Activated CD8-positive, alpha-beta memory T cell treated with anti-CD3 and anti-CD28 coated beads for 36 hours (primary cell): ENCODE data around the gene ADPRS. TPM values are rescaled to one million over a fixed set of nuclear protein-coding genes. Genes with fewer than 3 reads are reported as not detected.

ENCODE experiments used
- CTCF ChIA-PET: fragments of 350-600 bp; sonication (Branson Sonifier 250); formaldehyde crosslinking; loops from one replicate; lab custom pipeline; 2021; ENCODE audit warnings: antibody characterized with exemption; lab: Charles Lee
- POLR2A ChIA-PET: fragments of 350-600 bp; sonication (Branson Sonifier 250); formaldehyde crosslinking; loops from one replicate; lab custom pipeline; 2021; ENCODE audit warnings: antibody characterized with exemption; lab: Charles Lee
- total RNA-seq, 2 experiments: library from RNA; stranded (reverse); gene quantifications; one replicate each; pipeline ENCODE4 v1.2.3, GENCODE V29; 2021

Gene ADPRS
- total RNA-seq, 2 experiments from 2014 or later, result 46.0 to 46.6 TPM

- POLR2A ChIA-PET, result no interaction called here
- CTCF ChIA-PET, result interaction anchor here (0.6 kb wide), 1 partner anchor 403 kb away, joined by 4 read pairs; no protein-coding TSS in a partner anchor
Measured at GRCh38 chr1:36122062-36123030, 33.7 kb downstream of the ADPRS start.

GRCh38 chr1:36123356-36123755 lies 34.7 kb downstream of the ADPRS start:
- POLR2A ChIA-PET, result no interaction called here
- CTCF ChIA-PET, result no interaction called here

GRCh38 chr1:36124404-36125128 lies 35.9 kb downstream of the ADPRS start:
- ChIA-PET POLR2A (no interaction called here), CTCF (no interaction called here)

- ChIA-PET CTCF (no interaction called here), POLR2A (no interaction called here)
Measured at GRCh38 chr1:36125129-36125991, 36.7 kb downstream of the ADPRS start, which contains the start of gene COL8A2. COL8A2 (minus strand) TSS chr1:36125222; CDS start chr1:36100242, 24,980 bp downstream.

- POLR2A ChIA-PET, result no interaction called here
- CTCF ChIA-PET, result no interaction called here
Measured at GRCh38 chr1:36126005-36126716, 37.5 kb downstream of the ADPRS start.

GRCh38 chr1:36126797-36127500 lies 38.3 kb downstream of the ADPRS start:
- ChIA-PET CTCF (no interaction called here), POLR2A (interaction anchor here (0.6 kb wide), 1 partner anchor 9 kb away, joined by 7 read pairs; no protein-coding TSS in a partner anchor)

GRCh38 chr1:36128126-36128904 lies 39.6 kb downstream of the ADPRS start:
- CTCF ChIA-PET, result interaction anchor here (0.7 to 0.8 kb wide), 3 partner anchors 18 to 60 kb away, joined by 3 read pairs; no protein-coding TSS in a partner anchor
- POLR2A ChIA-PET, result no interaction called here

GRCh38 chr1:36128905-36129206 lies 40.2 kb downstream of the ADPRS start:
- CTCF ChIA-PET, result interaction anchor here (0.7 to 0.8 kb wide), 3 partner anchors 17 to 59 kb away, joined by 3 read pairs; no protein-coding TSS in a partner anchor
- POLR2A ChIA-PET, result no interaction called here

- ChIA-PET CTCF (interaction anchor here (3.9 kb wide), 1 partner anchor 31 kb away, joined by 42 read pairs; no protein-coding TSS in a partner anchor), POLR2A (no interaction called here)
Measured at GRCh38 chr1:36132029-36132428, 43.3 kb downstream of the ADPRS start.

- ChIA-PET POLR2A (no interaction called here), CTCF (interaction anchor here (0.9 to 3.9 kb wide), 6 partner anchors 14 to 40 kb away, joined by 3 to 42 read pairs (median 12); partner anchors contain the start of gene TRAPPC3)
Measured at GRCh38 chr1:36133484-36133883, 44.8 kb downstream of the ADPRS start.

- ChIA-PET POLR2A (no interaction called here), CTCF (interaction anchor here (0.6 to 3.9 kb wide), 14 partner anchors 13 to 170 kb away, joined by 3 to 42 read pairs (median 4); partner anchors contain the start of gene TRAPPC3)
Measured at GRCh38 chr1:36134031-36134430, 45.3 kb downstream of the ADPRS start.

- ChIA-PET POLR2A (no interaction called here), CTCF (interaction anchor here (0.6 to 3.9 kb wide), 20 partner anchors 12 to 169 kb away, joined by 3 to 42 read pairs (median 4); partner anchors contain the start of genes TEKT2 and TRAPPC3)
Measured at GRCh38 chr1:36134505-36135329, 46.0 kb downstream of the ADPRS start.

GRCh38 chr1:36135330-36135667 lies 46.6 kb downstream of the ADPRS start:
- ChIA-PET POLR2A (no interaction called here), CTCF (interaction anchor here (0.6 to 3.9 kb wide), 17 partner anchors 12 to 174 kb away, joined by 3 to 42 read pairs (median 5); partner anchors contain the start of genes TEKT2 and TRAPPC3)

- ChIA-PET CTCF (interaction anchor here (0.5 to 3.9 kb wide), 9 partner anchors 14 to 287 kb away, joined by 3 to 42 read pairs (median 10); partner anchors contain the start of genes TEKT2 and TRAPPC3), POLR2A (no interaction called here)
Measured at GRCh38 chr1:36135796-36136195, 47.1 kb downstream of the ADPRS start.

GRCh38 chr1:36136535-36136934 lies 47.8 kb downstream of the ADPRS start:
- ChIA-PET POLR2A (no interaction called here), CTCF (interaction anchor here (0.6 kb wide), 1 partner anchor 111 kb away, joined by 3 read pairs; no protein-coding TSS in a partner anchor)

GRCh38 chr1:36137226-36137625 lies 48.5 kb downstream of the ADPRS start:
- ChIA-PET POLR2A (no interaction called here), CTCF (no interaction called here)
